Right lobe of liver (tissue), 4 donors: ENCODE data around the gene ADAM12.

Experiments
- POLR2A ChIP-seq: fragments of 450-650 bp; IDR thresholded peaks from one replicate; pipeline ENCODE4 v1.6.1; 2017; ENCODE audit warnings: antibody characterized with exemption, mild to moderate bottlenecking
- TF ChIP-seq, protein P1 (sequence below), 4 donors: fragments of 200-600 bp in 3 of 4; fragments of 450-650 bp in 1 of 4; IDR thresholded peaks; one replicate each; pipeline versions ENCODE4 v1.5.1 to v1.8.0; 2016 to 2022; ENCODE audit warnings: antibody characterized with exemption in 4 of 4, mild to moderate bottlenecking in 2 of 4
- donor health status: DM: no; HTN: no; CAD: no.
- donor health status: DM: no; HTN: no; CAD: no.
- donor health status: DM: no; HTN: yes; CAD: no.

DNA sequence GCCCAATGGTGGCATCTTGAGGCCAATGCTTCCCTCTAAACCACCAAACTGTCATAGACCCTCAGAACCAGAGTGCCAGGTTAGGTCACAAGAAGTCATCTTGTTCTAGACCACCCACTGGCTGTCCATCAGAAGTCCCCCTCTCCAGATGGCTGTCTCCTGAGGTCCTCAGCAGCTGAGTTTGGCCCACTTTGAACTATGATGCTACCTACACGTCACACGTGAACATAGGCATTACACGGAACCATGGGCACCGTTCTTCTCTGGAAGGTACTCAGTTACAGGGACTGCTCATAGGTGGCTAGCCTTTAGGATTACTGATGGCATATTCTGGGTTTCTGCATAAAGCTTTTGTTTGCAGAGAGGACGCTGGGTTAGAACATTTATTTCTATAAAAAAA is 166.4 kb downstream of the ADAM12 start:
- TF ChIP-seq, protein P1, sequence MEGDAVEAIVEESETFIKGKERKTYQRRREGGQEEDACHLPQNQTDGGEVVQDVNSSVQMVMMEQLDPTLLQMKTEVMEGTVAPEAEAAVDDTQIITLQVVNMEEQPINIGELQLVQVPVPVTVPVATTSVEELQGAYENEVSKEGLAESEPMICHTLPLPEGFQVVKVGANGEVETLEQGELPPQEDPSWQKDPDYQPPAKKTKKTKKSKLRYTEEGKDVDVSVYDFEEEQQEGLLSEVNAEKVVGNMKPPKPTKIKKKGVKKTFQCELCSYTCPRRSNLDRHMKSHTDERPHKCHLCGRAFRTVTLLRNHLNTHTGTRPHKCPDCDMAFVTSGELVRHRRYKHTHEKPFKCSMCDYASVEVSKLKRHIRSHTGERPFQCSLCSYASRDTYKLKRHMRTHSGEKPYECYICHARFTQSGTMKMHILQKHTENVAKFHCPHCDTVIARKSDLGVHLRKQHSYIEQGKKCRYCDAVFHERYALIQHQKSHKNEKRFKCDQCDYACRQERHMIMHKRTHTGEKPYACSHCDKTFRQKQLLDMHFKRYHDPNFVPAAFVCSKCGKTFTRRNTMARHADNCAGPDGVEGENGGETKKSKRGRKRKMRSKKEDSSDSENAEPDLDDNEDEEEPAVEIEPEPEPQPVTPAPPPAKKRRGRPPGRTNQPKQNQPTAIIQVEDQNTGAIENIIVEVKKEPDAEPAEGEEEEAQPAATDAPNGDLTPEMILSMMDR (IDR thresholded peaks at IDR 0.05), result no peak
- TF ChIP-seq POLR2A, result no peak
